Mucosa of rectum (tissue), 2 donors: ENCODE results near the gene DLG1.

Experiments used
- H3K27ac ChIP-seq, 2 donors: one replicate each; pipeline ENCODE4 v1.7.0; 2013; ENCODE audit warnings: inconsistent platforms in 2 of 2, low read depth in 2 of 2, low read length in 2 of 2
- H3K27me3 ChIP-seq, 2 donors: one replicate each; pipeline ENCODE4 v1.7.0; 2013; ENCODE audit warnings: low read length in 2 of 2; ENCODE audit not compliant: control insufficient read depth in 2 of 2, insufficient read depth in 2 of 2
- H3K36me3 ChIP-seq, 2 donors: one replicate each; pipeline ENCODE4 v1.7.0; 2013; ENCODE audit warnings: low read length in 2 of 2; ENCODE audit not compliant: control insufficient read depth in 2 of 2, insufficient read depth in 2 of 2
- H3K4me1 ChIP-seq, 2 donors: one replicate each; pipeline ENCODE4 v1.7.0; 2013; ENCODE audit warnings: low read length in 2 of 2, mild to moderate bottlenecking in 1 of 2; ENCODE audit not compliant: control insufficient read depth in 2 of 2, insufficient read depth in 2 of 2
- H3K4me3 ChIP-seq, 2 donors: one replicate each; pipeline ENCODE4 v1.7.0; 2013; ENCODE audit warnings: low read length in 2 of 2
- H3K9ac ChIP-seq, 2 donors: one replicate each; pipeline ENCODE4 v1.7.0; 2013; ENCODE audit warnings: low read length in 2 of 2, low read depth in 1 of 2, mild to moderate bottlenecking in 1 of 2
- H3K9me3 ChIP-seq, 2 donors: one replicate each; pipeline ENCODE4 v1.7.0; 2013; ENCODE audit warnings: low read length in 2 of 2; ENCODE audit not compliant: control insufficient read depth in 2 of 2
- donor health status: healthy.
- donor health status: Normal muscosa, but diverticular disease.

DLG1 gene

GRCh38 chr3:197270558-197271317, 27.7 kb downstream of the DLG1 start:
- Histone ChIP-seq H3K27me3 (no peaks in the 10 kb centered on the region), H3K4me3 (no peak overlapping the region), H3K27ac (no peak overlapping the region), H3K36me3 (peaks cover 4 to 10% of the 10 kb centered on the region in 2 donors), H3K9me3 (no peaks in the 10 kb centered on the region), H3K9ac (no peak overlapping the region), H3K4me1 (no peaks in the 10 kb centered on the region)

- no peak overlapping the region for H3K9ac ChIP-seq
- no peaks in the 10 kb centered on the region for H3K4me1 ChIP-seq
- peaks cover 2 to 4% of the 10 kb centered on the region in 2 donors for H3K36me3 ChIP-seq
- H3K9me3 ChIP-seq: no peaks in the 10 kb centered on the region
- no peak overlapping the region for H3K4me3 ChIP-seq
- no peak overlapping the region for H3K27ac ChIP-seq
- H3K27me3 ChIP-seq: no peaks in the 10 kb centered on the region
Measured at GRCh38 chr3:197269024-197269423, 29.4 kb downstream of the DLG1 start.

GRCh38 chr3:197268294-197268693, 30.1 kb downstream of the DLG1 start:
- no peak overlapping the region for H3K9ac ChIP-seq
- no peak overlapping the region for H3K27ac ChIP-seq
- no peaks in the 10 kb centered on the region for H3K9me3 ChIP-seq
- H3K4me3 ChIP-seq: no peak overlapping the region
- H3K4me1 ChIP-seq: no peaks in the 10 kb centered on the region
- H3K36me3 ChIP-seq: peaks cover 2 to 4% of the 10 kb centered on the region in 2 donors
- no peaks in the 10 kb centered on the region for H3K27me3 ChIP-seq

DNA sequence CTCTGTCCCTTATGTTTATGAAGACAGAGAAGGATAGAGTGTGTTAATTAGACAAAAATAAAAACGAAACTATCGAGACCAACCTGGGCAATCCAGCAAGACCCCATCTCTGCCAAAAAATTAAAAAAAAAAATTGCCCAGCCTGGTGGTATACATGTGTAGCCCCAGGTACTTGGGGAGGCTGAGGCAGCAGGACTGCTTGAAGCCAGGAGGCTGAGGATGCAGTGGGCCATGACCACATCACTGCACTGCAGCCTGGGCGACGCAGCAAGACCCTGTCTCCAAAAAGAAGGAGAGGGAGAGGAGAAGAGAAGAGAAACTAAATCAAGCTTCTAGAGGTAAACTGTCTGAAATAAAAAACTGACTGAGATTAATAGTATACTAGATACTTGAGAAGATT, 32.1 kb downstream of the DLG1 start:
- Histone ChIP-seq H3K4me1 (no peaks in the 10 kb centered on the region), H3K36me3 (peaks cover 2 to 4% of the 10 kb centered on the region in 2 donors), H3K9me3 (no peaks in the 10 kb centered on the region), H3K9ac (no peak overlapping the region), H3K27ac (no peak overlapping the region), H3K4me3 (no peak overlapping the region), H3K27me3 (no peaks in the 10 kb centered on the region)

- H3K4me3 ChIP-seq: no peak overlapping the region
- H3K27me3 ChIP-seq: no peaks in the 10 kb centered on the region
- H3K4me1 ChIP-seq: peaks cover 0 to 2% of the 10 kb centered on the region in 2 donors
- H3K9ac ChIP-seq: no peak overlapping the region
- no peaks in the 10 kb centered on the region for H3K9me3 ChIP-seq
- no peak overlapping the region for H3K27ac ChIP-seq
- no peaks in the 10 kb centered on the region for H3K36me3 ChIP-seq
Measured at GRCh38 chr3:197262709-197263108, 35.7 kb downstream of the DLG1 start.

- no peak overlapping the region for H3K9ac ChIP-seq
- H3K4me1 ChIP-seq: peaks cover 0 to 3% of the 10 kb centered on the region in 2 donors
- no peaks in the 10 kb centered on the region for H3K36me3 ChIP-seq
- H3K4me3 ChIP-seq: no peak overlapping the region
- no peaks in the 10 kb centered on the region for H3K27me3 ChIP-seq
- H3K27ac ChIP-seq: no peak overlapping the region
- H3K9me3 ChIP-seq: no peaks in the 10 kb centered on the region
Measured at GRCh38 chr3:197261164-197261509, 37.3 kb downstream of the DLG1 start.

DNA sequence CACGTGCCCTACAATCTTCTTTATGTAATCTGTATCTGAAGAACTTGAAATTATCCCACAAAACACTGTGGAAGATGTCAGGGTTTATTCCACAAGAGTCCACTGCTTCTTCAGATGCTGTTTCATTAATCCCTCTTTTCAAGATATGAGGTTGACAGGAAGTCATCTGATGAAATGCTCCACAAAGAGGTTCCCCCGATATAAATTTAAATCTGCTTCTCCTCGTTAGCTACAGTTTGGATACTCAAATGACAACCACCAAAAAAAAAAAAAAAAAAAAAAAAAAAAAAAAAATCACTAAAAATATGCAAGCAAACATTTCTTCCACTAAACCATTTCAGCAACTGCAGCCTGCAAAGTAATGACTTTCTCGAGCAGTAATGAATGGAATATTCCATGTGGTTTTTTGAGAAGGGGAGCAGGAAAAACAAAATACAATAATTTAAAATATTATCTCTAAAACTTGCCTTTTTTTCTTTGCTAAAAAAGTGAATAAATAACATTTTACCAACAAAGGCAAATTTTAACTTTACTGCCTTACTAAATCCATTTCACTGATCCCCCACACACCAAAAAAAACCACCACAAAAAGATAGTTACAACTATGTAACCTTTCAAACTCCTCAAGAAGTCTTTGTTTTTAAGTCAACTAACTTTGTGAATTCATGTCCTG, 37.8 kb downstream of the DLG1 start:
- no peaks in the 10 kb centered on the region for H3K9me3 ChIP-seq
- H3K36me3 ChIP-seq: no peaks in the 10 kb centered on the region
- peaks cover 0 to 3% of the 10 kb centered on the region in 2 donors for H3K4me1 ChIP-seq
- H3K4me3 ChIP-seq: no peak overlapping the region
- no peak overlapping the region for H3K27ac ChIP-seq
- H3K9ac ChIP-seq: no peak overlapping the region
- H3K27me3 ChIP-seq: no peaks in the 10 kb centered on the region

GRCh38 chr3:197259096-197259495, 39.3 kb downstream of the DLG1 start:
- peaks cover 0 to 3% of the 10 kb centered on the region in 2 donors for H3K4me1 ChIP-seq
- no peaks in the 10 kb centered on the region for H3K27me3 ChIP-seq
- H3K27ac ChIP-seq: no peak overlapping the region
- no peaks in the 10 kb centered on the region for H3K9me3 ChIP-seq
- H3K36me3 ChIP-seq: no peaks in the 10 kb centered on the region
- H3K4me3 ChIP-seq: no peak overlapping the region
- H3K9ac ChIP-seq: no peak overlapping the region

- Histone ChIP-seq H3K9me3 (no peaks in the 10 kb centered on the region), H3K36me3 (no peaks in the 10 kb centered on the region), H3K27me3 (no peaks in the 10 kb centered on the region), H3K9ac (no peak overlapping the region), H3K4me1 (peaks cover 0 to 7% of the 10 kb centered on the region in 2 donors), H3K27ac (no peak overlapping the region), H3K4me3 (no peak overlapping the region)
Measured at GRCh38 chr3:197258168-197258755, 40.1 kb downstream of the DLG1 start.

- H3K36me3 ChIP-seq: no peaks in the 10 kb centered on the region
- H3K9me3 ChIP-seq: no peaks in the 10 kb centered on the region
- no peaks in the 10 kb centered on the region for H3K27me3 ChIP-seq
- peaks cover 0 to 7% of the 10 kb centered on the region in 2 donors for H3K4me1 ChIP-seq
- no peak overlapping the region for H3K9ac ChIP-seq
- H3K27ac ChIP-seq: no peak overlapping the region
- H3K4me3 ChIP-seq: no peak overlapping the region
Measured at GRCh38 chr3:197257711-197258110, 40.7 kb downstream of the DLG1 start.
